GM21423 (cell line): Measurements from ENCODE around the gene EDC4.
"Not testable (repeated sequence)": the region's sequence is repeated elsewhere in the genome, so short reads cannot be mapped to it uniquely, and the experiment has no call there.

ENCODE experiments used
- ATAC-seq: cut with Tn5 transposase; IDR thresholded peaks from one replicate; pipeline ENCODE4 v1.9.1; 2021; ENCODE audit warnings: mild to moderate bottlenecking, moderate library complexity; ENCODE audit not compliant: unreplicated experiment

EDC4 gene

GRCh38 chr16:67893743-67894399 lies 21.0 kb downstream of the EDC4 start:
- no peak for ATAC-seq

- no peak for ATAC-seq
These were observed 24.4 kb downstream of the EDC4 start for GRCh38 chr16:67897231-67897630.

GRCh38 chr16:67901734-67902133 lies 28.9 kb downstream of the EDC4 start:
- no peak for ATAC-seq

GRCh38 chr16:67902831-67903230 lies 30.0 kb downstream of the EDC4 start:
- no peak for ATAC-seq

GRCh38 chr16:67907397-67908180 lies 34.7 kb downstream of the EDC4 start:
- no peak for ATAC-seq

- ATAC-seq = no peak
These were observed 36.3 kb downstream of the EDC4 start for GRCh38 chr16:67909056-67909742.

GRCh38 chr16:67910158-67910557 lies 37.3 kb downstream of the EDC4 start:
- no peak for ATAC-seq

GRCh38 chr16:67914758-67915495 lies 42.1 kb downstream of the EDC4 start:
- no peak for ATAC-seq

- not testable (repeated sequence) for ATAC-seq
These were observed 42.6 kb downstream of the EDC4 start for GRCh38 chr16:67915496-67915769.

GRCh38 chr16:67915831-67916723 lies 43.2 kb downstream of the EDC4 start:
- no peak for ATAC-seq

GRCh38 chr16:67917140-67917851 lies 44.4 kb downstream of the EDC4 start:
- no peak for ATAC-seq

- no peak for ATAC-seq
These were observed 45.0 kb downstream of the EDC4 start for GRCh38 chr16:67917852-67918236.

- ATAC-seq = no peak
These were observed 46.9 kb downstream of the EDC4 start for GRCh38 chr16:67919622-67920221.

GRCh38 chr16:67922221-67922620 lies 49.4 kb downstream of the EDC4 start:
- ATAC-seq = no peak

GRCh38 chr16:67922740-67923139 lies 49.9 kb downstream of the EDC4 start:
- no peak for ATAC-seq

GRCh38 chr16:67923414-67924116 lies 50.7 kb downstream of the EDC4 start:
- no peak for ATAC-seq

- no peak for ATAC-seq
These were observed 51.5 kb downstream of the EDC4 start for GRCh38 chr16:67924140-67924906.

GRCh38 chr16:67926181-67926750 lies 53.4 kb downstream of the EDC4 start:
- ATAC-seq = no peak
